ENCODE measurements around the gene ATXN10. TPM values are rescaled to one million over a fixed set of nuclear protein-coding genes. Genes with fewer than 3 reads are reported as not detected.

ATXN10 gene
- total RNA-seq, 1 donor from 2014 or later = 101 TPM

- DNase-seq (ENCODE audit: low read depth) = no peak
Observed at GRCh38 chr22:45818424-45819085, 146.9 kb downstream of the ATXN10 start.

GRCh38 chr22:45819305-45819704 lies 147.7 kb downstream of the ATXN10 start:
- DNase-seq (ENCODE audit: low read depth) = no peak

DNA sequence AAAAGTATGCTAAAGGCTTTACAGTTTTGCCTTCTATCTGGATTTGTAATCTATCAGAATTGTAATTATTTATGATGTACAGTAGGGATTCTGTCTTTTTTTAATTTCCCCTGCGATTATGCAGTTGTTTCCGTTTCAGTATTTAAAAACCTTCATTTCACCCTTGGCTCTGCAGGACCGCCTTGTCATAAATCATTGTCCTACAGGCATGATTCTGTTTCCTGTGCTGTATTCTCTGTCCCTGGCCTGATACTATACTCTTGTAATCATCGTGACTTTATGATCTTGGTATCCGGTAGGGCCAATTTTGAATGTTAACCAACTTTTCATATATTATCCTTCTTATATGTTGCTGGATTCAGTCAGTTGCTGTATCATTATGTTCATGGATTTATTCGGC lies 151.7 kb downstream of the ATXN10 start:
- DNase-seq (ENCODE audit: low read depth) = no peak

GRCh38 chr22:45826520-45826919 lies 154.9 kb downstream of the ATXN10 start:
- DNase-seq (ENCODE audit: low read depth) = no peak

DNA sequence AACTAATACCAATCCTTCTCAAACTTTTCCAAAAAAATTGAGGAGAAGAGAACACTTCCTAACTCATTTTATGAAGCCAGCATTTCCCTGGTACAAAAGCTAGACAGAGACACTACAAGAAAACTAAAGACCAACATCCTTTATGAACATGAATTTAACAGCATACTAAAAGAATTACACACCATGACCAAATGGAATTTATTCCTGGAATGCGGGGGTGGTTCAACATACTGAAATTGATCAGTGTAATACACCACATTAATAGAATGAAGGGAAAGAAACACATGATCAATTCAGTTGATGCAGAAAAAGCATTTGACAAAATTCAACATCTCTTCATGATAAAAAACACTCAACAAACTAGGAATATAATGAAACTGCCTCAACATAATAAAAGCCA lies 157.2 kb downstream of the ATXN10 start:
- DNase-seq (ENCODE audit: low read depth) = no peak

DNA sequence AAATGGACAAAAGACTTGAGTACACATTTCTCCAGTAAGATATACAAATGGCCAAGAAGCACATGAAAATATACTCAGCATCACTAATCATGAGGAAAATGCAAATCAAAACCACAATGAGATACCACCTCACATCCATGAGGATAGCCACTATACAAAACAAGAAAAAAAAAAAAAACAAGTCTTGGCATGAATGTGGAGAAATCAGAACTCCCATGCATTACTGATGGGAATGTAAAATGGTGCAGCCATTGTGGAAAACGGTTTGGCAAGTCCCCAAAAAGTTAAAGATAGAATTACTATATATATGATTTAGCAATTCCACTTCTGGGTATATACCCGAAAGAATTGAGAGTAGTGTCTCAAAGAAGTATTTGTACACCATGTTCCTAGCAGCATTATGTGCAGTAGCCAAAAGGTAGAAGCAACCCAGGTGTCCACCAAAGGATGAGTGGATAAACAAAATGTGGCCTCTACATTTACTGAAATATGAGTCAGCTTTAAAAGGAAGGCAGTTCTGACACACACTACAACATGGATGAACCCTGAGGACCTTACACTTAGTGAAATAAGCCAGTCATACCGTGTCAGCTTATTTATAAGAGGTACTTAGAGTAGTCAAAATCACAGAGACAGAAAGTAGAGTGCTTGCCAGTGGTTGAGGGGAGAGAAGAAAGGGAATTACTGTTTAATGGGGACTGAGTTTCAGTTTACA lies 159.1 kb downstream of the ATXN10 start:
- no peak for DNase-seq (ENCODE audit: low read depth)

- DNase-seq (ENCODE audit: low read depth) = no peak
Observed at GRCh38 chr22:45831394-45831793, 159.8 kb downstream of the ATXN10 start.

GRCh38 chr22:45832180-45832579 lies 160.5 kb downstream of the ATXN10 start:
- DNase-seq (ENCODE audit: low read depth) = no peak

GRCh38 chr22:45832959-45833580 lies 161.4 kb downstream of the ATXN10 start:
- DNase-seq (ENCODE audit: low read depth) = no peak

DNA sequence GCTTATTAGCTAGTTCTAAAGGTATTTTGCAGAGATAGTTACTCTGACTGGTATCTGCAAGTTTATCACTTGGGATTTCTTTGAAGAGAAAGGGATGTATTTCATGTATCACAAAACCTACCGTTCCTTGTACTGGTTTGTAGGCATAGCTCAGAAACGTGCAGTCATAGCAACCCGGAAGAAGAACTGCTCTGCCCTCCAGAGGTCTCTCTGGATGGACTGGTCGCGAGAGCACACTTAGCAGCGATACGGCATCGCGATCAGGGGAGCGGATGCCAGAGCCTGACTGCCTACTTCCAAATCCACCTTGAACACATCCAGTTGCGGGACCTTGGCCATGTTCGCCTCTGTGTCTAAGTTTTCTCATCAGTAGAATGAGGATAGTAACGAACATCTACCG lies 162.0 kb downstream of the ATXN10 start:
- DNase-seq (ENCODE audit: low read depth) = no peak

GRCh38 chr22:45834241-45834640 lies 162.6 kb downstream of the ATXN10 start:
- DNase-seq (ENCODE audit: low read depth) = no peak

GRCh38 chr22:45834795-45835194 lies 163.2 kb downstream of the ATXN10 start:
- DNase-seq (ENCODE audit: low read depth) = no peak

GRCh38 chr22:45836418-45837169 lies 165.0 kb downstream of the ATXN10 start:
- no peak for DNase-seq (ENCODE audit: low read depth)

- no peak for DNase-seq (ENCODE audit: low read depth)
Observed at GRCh38 chr22:45837508-45837907, 165.9 kb downstream of the ATXN10 start.

DNA sequence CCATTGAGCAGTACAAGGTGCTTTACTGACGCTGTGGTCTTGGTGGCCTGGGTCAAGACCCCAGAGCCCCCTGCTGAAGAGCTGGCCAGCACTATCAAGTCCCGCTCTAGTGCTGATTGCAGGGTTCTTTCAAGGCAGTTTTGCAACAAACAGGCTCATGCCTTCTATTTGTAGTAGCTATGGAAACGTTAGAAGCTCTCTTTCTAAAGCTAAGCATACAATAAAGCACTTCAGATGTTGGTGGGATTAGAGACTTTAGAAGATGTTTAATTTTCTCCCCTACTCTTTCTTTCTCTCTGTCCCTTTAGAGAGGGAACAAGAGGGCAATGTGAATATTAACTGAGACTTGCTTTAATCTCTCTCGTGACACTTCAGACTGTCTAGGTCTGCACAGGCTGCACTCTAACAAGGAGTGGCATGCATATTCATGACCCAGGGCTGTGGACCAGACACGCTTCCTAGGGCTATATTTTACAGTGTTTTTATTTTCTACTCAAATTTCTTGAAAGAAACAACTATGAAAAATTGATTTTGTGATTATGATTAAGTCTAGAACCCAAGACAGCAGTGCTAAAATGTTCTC lies 166.8 kb downstream of the ATXN10 start:
- DNase-seq (ENCODE audit: low read depth) = no peak

GRCh38 chr22:45840483-45840882 lies 168.8 kb downstream of the ATXN10 start:
- no peak for DNase-seq (ENCODE audit: low read depth)

GRCh38 chr22:45842291-45842991 lies 170.8 kb downstream of the ATXN10 start:
- DNase-seq (ENCODE audit: low read depth) = no peak

- DNase-seq (ENCODE audit: low read depth) = no peak
Observed at GRCh38 chr22:45843031-45843430, 171.4 kb downstream of the ATXN10 start.

- no peak for DNase-seq (ENCODE audit: low read depth)
Observed at GRCh38 chr22:45843986-45844385, 172.4 kb downstream of the ATXN10 start.

DNA sequence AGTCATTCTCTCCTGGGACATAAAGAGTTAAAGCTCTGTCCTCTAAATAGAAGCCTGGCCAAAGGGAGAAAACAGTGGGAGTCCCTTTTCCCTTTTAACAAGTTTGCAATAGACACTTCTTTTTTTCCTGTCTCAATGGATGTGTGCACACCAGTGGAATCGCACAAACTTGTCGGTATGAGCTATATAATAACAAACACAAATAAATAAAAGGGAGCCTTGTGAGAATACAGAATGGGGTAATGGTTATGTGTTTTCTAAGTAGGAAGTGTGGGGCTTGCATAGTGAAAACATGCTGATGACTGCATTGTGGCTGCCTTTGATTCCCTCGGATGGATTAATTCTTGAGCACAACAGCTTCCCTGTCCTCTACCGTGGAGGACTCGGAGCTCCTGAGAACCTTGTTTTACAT lies 173.4 kb downstream of the ATXN10 start:
- DNase-seq (ENCODE audit: low read depth) = no peak

DNA sequence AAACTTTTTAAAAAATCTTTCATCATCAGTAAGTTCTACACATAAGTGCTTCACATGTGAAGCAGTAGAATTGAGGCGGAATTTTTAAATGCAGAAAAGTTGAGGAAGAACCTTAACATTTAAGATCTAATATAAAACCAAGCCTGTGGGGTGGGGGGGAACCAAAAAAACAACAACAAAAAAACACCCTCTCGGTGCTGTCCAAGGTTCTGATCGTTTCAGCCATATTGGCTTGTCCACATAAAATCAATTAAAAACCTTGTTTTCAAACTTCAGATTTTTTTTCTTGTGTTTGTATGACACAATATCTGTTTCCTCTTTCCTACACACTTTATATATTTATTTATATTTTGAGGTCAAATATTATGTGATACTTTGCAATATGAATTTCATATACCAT lies 175.3 kb downstream of the ATXN10 start:
- DNase-seq (ENCODE audit: low read depth) = no peak
